ENCODE data around the gene CNIH2. TPM values are rescaled to one million over a fixed set of nuclear protein-coding genes. Genes with fewer than 3 reads are reported as not detected.

The CNIH2 gene
- total RNA-seq, 3 donors from 2014 or later (not counting 1 experiment from before 2014, with no cell fraction given) = 6.3 to 8.8 (median 7.1) TPM

- intact Hi-C loops (cut with micrococcal nuclease) = no loop called here
Observed at GRCh38 chr11:66239998-66240780, 37.8 kb upstream of the CNIH2 start.

GRCh38 chr11:66240781-66241136 is 37.2 kb upstream of the CNIH2 start:
- H3K36me3 ChIP-seq (ENCODE audit: control insufficient read depth, insufficient read depth, low read length) = peaks cover 71% of the 10 kb centered on the region
- H3K4me1 Mint-ChIP-seq = peaks cover 19 to 30% of the 10 kb centered on the region in 2 donors
- H3K27ac ChIP-seq (ENCODE audit: low read length) = no peak overlapping the region
- no peaks in the 10 kb centered on the region for H3K9me3 Mint-ChIP-seq
- TF ChIP-seq, protein P1, sequence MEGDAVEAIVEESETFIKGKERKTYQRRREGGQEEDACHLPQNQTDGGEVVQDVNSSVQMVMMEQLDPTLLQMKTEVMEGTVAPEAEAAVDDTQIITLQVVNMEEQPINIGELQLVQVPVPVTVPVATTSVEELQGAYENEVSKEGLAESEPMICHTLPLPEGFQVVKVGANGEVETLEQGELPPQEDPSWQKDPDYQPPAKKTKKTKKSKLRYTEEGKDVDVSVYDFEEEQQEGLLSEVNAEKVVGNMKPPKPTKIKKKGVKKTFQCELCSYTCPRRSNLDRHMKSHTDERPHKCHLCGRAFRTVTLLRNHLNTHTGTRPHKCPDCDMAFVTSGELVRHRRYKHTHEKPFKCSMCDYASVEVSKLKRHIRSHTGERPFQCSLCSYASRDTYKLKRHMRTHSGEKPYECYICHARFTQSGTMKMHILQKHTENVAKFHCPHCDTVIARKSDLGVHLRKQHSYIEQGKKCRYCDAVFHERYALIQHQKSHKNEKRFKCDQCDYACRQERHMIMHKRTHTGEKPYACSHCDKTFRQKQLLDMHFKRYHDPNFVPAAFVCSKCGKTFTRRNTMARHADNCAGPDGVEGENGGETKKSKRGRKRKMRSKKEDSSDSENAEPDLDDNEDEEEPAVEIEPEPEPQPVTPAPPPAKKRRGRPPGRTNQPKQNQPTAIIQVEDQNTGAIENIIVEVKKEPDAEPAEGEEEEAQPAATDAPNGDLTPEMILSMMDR (IDR thresholded peaks at IDR 0.05) = no peak
- no peak overlapping the region for H3K4me3 Mint-ChIP-seq
- H3K4me1 ChIP-seq (ENCODE audit: control insufficient read depth, insufficient read depth, low read length) = peaks cover 44% of the 10 kb centered on the region
- no peak for DNase-seq
- intact Hi-C loops (cut with micrococcal nuclease) = no loop called here
- H3K9me3 ChIP-seq (ENCODE audit: control insufficient read depth, insufficient read depth, low read length) = no peaks in the 10 kb centered on the region
- no peak for ATAC-seq
- H3K27me3 ChIP-seq (ENCODE audit: control insufficient read depth, insufficient read depth, low read length) = no peaks in the 10 kb centered on the region
- H3K27ac Mint-ChIP-seq = peak overlapping the region in 1 of 2 donors; percentile 32
- H3K4me3 ChIP-seq (ENCODE audit: low read length) = no peak overlapping the region
- 90% methylated on average over 7 of the region's 9 CpGs for WGBS (ENCODE audit: insufficient coverage)
- H3K27me3 Mint-ChIP-seq (ENCODE audit: low read depth in 2 of 2) = no peaks in the 10 kb centered on the region
- no peaks in the 10 kb centered on the region for H3K36me3 Mint-ChIP-seq

More at GRCh38 chr11:66239998-66240780, 37.8 kb upstream of the CNIH2 start:
- no peaks in the 10 kb centered on the region for H3K36me3 Mint-ChIP-seq
- Histone ChIP-seq H3K27me3 (ENCODE audit: control insufficient read depth, insufficient read depth, low read length) (no peaks in the 10 kb centered on the region), H3K27ac (ENCODE audit: low read length) (no peak overlapping the region), H3K9me3 (ENCODE audit: control insufficient read depth, insufficient read depth, low read length) (no peaks in the 10 kb centered on the region), H3K36me3 (ENCODE audit: control insufficient read depth, insufficient read depth, low read length) (peaks cover 75% of the 10 kb centered on the region), H3K4me1 (ENCODE audit: control insufficient read depth, insufficient read depth, low read length) (peaks cover 44% of the 10 kb centered on the region), H3K4me3 (ENCODE audit: low read length) (no peak overlapping the region)
- no peaks in the 10 kb centered on the region for H3K9me3 Mint-ChIP-seq
- no peak overlapping the region for H3K27ac Mint-ChIP-seq
- TF ChIP-seq, protein P1 (IDR thresholded peaks at IDR 0.05) = no peak
- peaks cover 19 to 30% of the 10 kb centered on the region in 2 donors for H3K4me1 Mint-ChIP-seq
- no peaks in the 10 kb centered on the region for H3K27me3 Mint-ChIP-seq (ENCODE audit: low read depth in 2 of 2)
- ATAC-seq (no peak), DNase-seq (no peak)
- WGBS (ENCODE audit: insufficient coverage) = 95% methylated on average over 24 of the region's 25 CpGs
- no peak overlapping the region for H3K4me3 Mint-ChIP-seq

DNA sequence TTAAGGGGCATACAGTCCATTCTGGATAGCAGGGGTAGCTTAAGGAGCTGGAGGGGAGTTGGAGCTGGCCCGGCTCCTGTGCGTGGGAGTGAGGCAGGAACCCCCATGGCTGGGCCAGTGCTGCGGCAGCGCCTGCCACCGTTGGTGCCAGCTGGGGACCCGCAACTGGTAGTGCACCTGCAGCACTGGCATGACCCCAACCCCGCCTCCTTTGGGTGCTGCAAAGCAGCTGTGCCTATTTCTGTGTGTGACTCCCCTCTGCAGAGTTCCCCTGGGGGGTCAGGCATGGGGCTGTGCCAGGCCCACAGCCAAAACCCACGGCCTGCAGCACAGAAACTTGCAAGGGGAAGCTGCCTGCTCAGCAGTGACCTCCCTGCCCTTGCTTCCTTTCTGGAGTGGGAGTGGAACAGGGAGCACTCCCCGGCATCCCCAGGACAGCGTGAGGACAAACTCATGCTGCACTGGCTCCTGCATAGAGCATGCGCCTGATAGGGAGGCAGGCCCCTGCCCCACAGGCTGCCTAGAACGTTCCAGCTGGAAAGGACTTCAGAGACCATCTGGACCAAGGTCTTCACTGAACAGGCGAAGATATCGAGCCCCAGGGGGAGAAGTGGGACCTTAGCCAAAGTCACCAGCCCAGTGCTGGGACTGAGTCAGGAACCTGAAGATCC is 35.7 kb upstream of the CNIH2 start:
- DNase-seq (no peak), ATAC-seq (no peak)
- Histone ChIP-seq H3K4me1 (ENCODE audit: control insufficient read depth, insufficient read depth, low read length) (peaks cover 36% of the 10 kb centered on the region), H3K36me3 (ENCODE audit: control insufficient read depth, insufficient read depth, low read length) (peaks cover 62% of the 10 kb centered on the region), H3K27me3 (ENCODE audit: control insufficient read depth, insufficient read depth, low read length) (no peaks in the 10 kb centered on the region), H3K9me3 (ENCODE audit: control insufficient read depth, insufficient read depth, low read length) (no peaks in the 10 kb centered on the region), H3K27ac (ENCODE audit: low read length) (no peak overlapping the region), H3K4me3 (ENCODE audit: low read length) (no peak overlapping the region)
- peaks cover 16 to 27% of the 10 kb centered on the region in 2 donors for H3K4me1 Mint-ChIP-seq
- TF ChIP-seq, protein P1 (IDR thresholded peaks at IDR 0.05) = no peak
- no peaks in the 10 kb centered on the region for H3K9me3 Mint-ChIP-seq
- no peak overlapping the region for H3K27ac Mint-ChIP-seq
- intact Hi-C loops (cut with micrococcal nuclease) = no loop called here
- no peak overlapping the region for H3K4me3 Mint-ChIP-seq
- H3K27me3 Mint-ChIP-seq (ENCODE audit: low read depth in 2 of 2) = no peaks in the 10 kb centered on the region
- 82% methylated on average over 14 of the region's 14 CpGs for WGBS (ENCODE audit: insufficient coverage)
- H3K36me3 Mint-ChIP-seq = no peaks in the 10 kb centered on the region

Data from natural killer cell (primary cell).